Upper lobe of left lung (tissue), 4 donors: ENCODE results near the gene PARP12.

ENCODE experiments used
- EP300 ChIP-seq, 4 donors: sonication (generic); formaldehyde crosslinking; IDR thresholded peaks; one replicate each; pipeline ENCODE4 v1.5.1; 2017; ENCODE audit warnings: antibody characterized with exemption in 4 of 4, control low read depth in 2 of 4
- TF ChIP-seq, protein P1 (sequence below), 6 experiments: fragments of 450-650 bp in 4 of 6; fragments of 200-600 bp in 2 of 6; sonication (generic) in 2 of 6; IDR thresholded peaks; one replicate each; pipeline ENCODE4 v1.5.1; 2016 to 2019; ENCODE audit warnings: antibody characterized with exemption in 6 of 6

DNA sequence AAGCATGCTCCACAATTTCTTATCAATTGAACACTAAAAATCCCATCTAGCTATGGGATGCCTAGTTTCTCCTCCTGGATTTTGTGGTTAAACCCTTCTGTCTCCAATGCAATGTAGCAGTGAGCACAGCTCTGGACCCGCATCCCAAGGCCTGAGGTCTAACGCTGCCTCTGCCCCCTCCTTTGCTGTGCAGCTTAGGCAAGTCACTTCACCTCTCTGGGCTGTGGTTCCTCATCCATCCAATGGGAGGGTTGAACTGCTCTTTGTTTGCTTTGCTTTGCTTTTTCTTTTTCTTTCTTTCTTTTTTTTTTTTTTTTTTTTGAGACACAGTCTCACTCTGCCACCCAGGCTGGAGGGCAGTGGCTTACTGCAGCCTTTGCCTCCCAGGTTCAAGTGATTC lies 69.2 kb downstream of the PARP12 start:
- TF ChIP-seq EP300 (IDR thresholded peaks at IDR 0.05) = no peak
- TF ChIP-seq, protein P1, sequence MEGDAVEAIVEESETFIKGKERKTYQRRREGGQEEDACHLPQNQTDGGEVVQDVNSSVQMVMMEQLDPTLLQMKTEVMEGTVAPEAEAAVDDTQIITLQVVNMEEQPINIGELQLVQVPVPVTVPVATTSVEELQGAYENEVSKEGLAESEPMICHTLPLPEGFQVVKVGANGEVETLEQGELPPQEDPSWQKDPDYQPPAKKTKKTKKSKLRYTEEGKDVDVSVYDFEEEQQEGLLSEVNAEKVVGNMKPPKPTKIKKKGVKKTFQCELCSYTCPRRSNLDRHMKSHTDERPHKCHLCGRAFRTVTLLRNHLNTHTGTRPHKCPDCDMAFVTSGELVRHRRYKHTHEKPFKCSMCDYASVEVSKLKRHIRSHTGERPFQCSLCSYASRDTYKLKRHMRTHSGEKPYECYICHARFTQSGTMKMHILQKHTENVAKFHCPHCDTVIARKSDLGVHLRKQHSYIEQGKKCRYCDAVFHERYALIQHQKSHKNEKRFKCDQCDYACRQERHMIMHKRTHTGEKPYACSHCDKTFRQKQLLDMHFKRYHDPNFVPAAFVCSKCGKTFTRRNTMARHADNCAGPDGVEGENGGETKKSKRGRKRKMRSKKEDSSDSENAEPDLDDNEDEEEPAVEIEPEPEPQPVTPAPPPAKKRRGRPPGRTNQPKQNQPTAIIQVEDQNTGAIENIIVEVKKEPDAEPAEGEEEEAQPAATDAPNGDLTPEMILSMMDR (IDR thresholded peaks at IDR 0.05) = no peak
